Osteoblast (primary cell): ENCODE measurements around the gene HGFAC. TPM values are rescaled to one million over a fixed set of nuclear protein-coding genes. Genes with fewer than 3 reads are reported as not detected.

ENCODE experiments used
- DNase-seq: peaks from one replicate; pipeline ENCODE4 v3.0.0; 2011; ENCODE audit warnings: low spot score, mixed read lengths; ENCODE audit not compliant: insufficient read length; ENCODE audit errors: missing footprints
- H2AFZ ChIP-seq: 2 replicates; pipeline ENCODE4 v1.6.0; 2011; ENCODE audit warnings: mild to moderate bottlenecking, low read length
- H3K27ac ChIP-seq: 2 replicates; pipeline ENCODE4 v1.5.1; 2011; ENCODE audit warnings: mild to moderate bottlenecking, low read depth, low read length, moderate library complexity
- H3K27me3 ChIP-seq: 2 replicates; pipeline ENCODE4 v1.6.0; 2012; ENCODE audit warnings: mild to moderate bottlenecking, control low read depth, inconsistent platforms, low read length, moderate library complexity; ENCODE audit not compliant: insufficient read depth
- H3K36me3 ChIP-seq: 2 replicates; pipeline ENCODE4 v1.5.1; 2011; ENCODE audit warnings: mild to moderate bottlenecking, low read length, control low read depth, moderate library complexity; ENCODE audit not compliant: insufficient read depth
- H3K4me1 ChIP-seq: 2 replicates; pipeline ENCODE4 v1.5.1; 2011; ENCODE audit warnings: mild to moderate bottlenecking, low read length, control low read depth, moderate library complexity; ENCODE audit not compliant: insufficient read depth
- H3K4me2 ChIP-seq: 2 replicates; pipeline ENCODE4 v1.6.0; 2011; ENCODE audit warnings: mild to moderate bottlenecking, low read length; ENCODE audit not compliant: insufficient read depth
- H3K4me3 ChIP-seq: fragments of 200-600 bp; sonication (generic); 3 replicates; pipeline ENCODE4 v1.5.1; 2012; ENCODE audit warnings: mild to moderate bottlenecking, low read length, inconsistent platforms; ENCODE audit not compliant: insufficient read depth
- H3K79me2 ChIP-seq: 2 replicates; pipeline ENCODE4 v1.6.0; 2012; ENCODE audit warnings: mild to moderate bottlenecking, low read length, control low read depth, inconsistent platforms; ENCODE audit not compliant: insufficient read depth
- H3K9me3 ChIP-seq: 2 replicates; pipeline ENCODE4 v1.5.1; 2011; ENCODE audit warnings: low read depth, low read length, control low read depth
- H4K20me1 ChIP-seq: 2 replicates; pipeline ENCODE4 v1.6.0; 2012; ENCODE audit warnings: mild to moderate bottlenecking, low read length, control low read depth; ENCODE audit not compliant: insufficient read depth
- total RNA-seq: library from RNA; depleted of rRNA; stranded (reverse); fragments of >200 nt; gene quantifications from 2 replicates; pipeline ENCODE4 v1.2.3, GENCODE V29; 2012
- TF ChIP-seq, protein P1 (sequence below): IDR thresholded peaks from 2 replicates; pipeline ENCODE4 v1.5.1; 2011; ENCODE audit warnings: mild to moderate bottlenecking, low read depth, low read length, moderate library complexity; ENCODE audit errors: extremely low read depth

The HGFAC gene
- total RNA-seq, 1 donor: not detected

- Histone ChIP-seq H3K4me2 (no peak overlapping the region), H3K36me3 (no peaks in the 10 kb centered on the region), H3K4me3 (no peak overlapping the region), H3K27ac (no peak overlapping the region), H3K79me2 (no peaks in the 10 kb centered on the region), H4K20me1 (peaks cover 8% of the 10 kb centered on the region), H2AFZ (no peak overlapping the region), H3K4me1 (peaks cover 20% of the 10 kb centered on the region), H3K27me3 (no peaks in the 10 kb centered on the region), H3K9me3 (peaks cover 7% of the 10 kb centered on the region)
- TF ChIP-seq, protein P1, sequence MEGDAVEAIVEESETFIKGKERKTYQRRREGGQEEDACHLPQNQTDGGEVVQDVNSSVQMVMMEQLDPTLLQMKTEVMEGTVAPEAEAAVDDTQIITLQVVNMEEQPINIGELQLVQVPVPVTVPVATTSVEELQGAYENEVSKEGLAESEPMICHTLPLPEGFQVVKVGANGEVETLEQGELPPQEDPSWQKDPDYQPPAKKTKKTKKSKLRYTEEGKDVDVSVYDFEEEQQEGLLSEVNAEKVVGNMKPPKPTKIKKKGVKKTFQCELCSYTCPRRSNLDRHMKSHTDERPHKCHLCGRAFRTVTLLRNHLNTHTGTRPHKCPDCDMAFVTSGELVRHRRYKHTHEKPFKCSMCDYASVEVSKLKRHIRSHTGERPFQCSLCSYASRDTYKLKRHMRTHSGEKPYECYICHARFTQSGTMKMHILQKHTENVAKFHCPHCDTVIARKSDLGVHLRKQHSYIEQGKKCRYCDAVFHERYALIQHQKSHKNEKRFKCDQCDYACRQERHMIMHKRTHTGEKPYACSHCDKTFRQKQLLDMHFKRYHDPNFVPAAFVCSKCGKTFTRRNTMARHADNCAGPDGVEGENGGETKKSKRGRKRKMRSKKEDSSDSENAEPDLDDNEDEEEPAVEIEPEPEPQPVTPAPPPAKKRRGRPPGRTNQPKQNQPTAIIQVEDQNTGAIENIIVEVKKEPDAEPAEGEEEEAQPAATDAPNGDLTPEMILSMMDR: no peak
- no peak for DNase-seq
Observed at GRCh38 chr4:3406021-3406420, 35.7 kb upstream of the HGFAC start.

DNA sequence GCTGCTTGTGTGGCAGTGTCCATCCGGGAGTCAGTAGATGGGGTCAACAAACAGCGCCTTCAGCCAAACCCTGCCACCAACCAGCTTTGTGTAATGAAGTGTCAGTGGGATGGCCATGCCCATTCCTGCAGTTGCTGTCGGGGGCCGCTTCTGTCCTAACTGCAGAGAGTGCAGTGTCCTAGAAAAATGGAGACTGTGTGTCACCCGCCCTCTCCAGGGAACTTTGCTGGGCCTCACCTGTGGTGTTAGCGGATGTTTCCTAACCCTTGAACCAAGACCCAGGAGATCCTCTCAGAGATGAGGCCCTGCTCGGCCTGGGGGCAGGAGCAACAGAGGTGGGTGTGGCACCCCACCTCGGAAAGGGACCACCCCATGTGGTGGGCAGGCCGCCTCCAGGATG, 35.3 kb upstream of the HGFAC start:
- H3K27me3 ChIP-seq: no peaks in the 10 kb centered on the region
- H4K20me1 ChIP-seq: peaks cover 9% of the 10 kb centered on the region
- no peak overlapping the region for H3K4me3 ChIP-seq
- H3K27ac ChIP-seq: no peak overlapping the region
- H3K4me2 ChIP-seq: no peak overlapping the region
- H3K4me1 ChIP-seq: peaks cover 20% of the 10 kb centered on the region
- H3K9me3 ChIP-seq: peaks cover 7% of the 10 kb centered on the region
- no peaks in the 10 kb centered on the region for H3K79me2 ChIP-seq
- no peaks in the 10 kb centered on the region for H3K36me3 ChIP-seq
- H2AFZ ChIP-seq: no peak overlapping the region
- TF ChIP-seq, protein P1: no peak
- DNase-seq: peak; percentile 71

- Histone ChIP-seq H3K36me3 (no peaks in the 10 kb centered on the region), H4K20me1 (peaks cover 9% of the 10 kb centered on the region), H3K4me3 (no peak overlapping the region), H2AFZ (no peak overlapping the region), H3K4me1 (peaks cover 12% of the 10 kb centered on the region), H3K79me2 (no peaks in the 10 kb centered on the region), H3K4me2 (no peak overlapping the region), H3K27ac (no peak overlapping the region), H3K9me3 (peaks cover 7% of the 10 kb centered on the region), H3K27me3 (no peaks in the 10 kb centered on the region)
- TF ChIP-seq, protein P1: no peak
- DNase-seq: peak; percentile 43
Observed at GRCh38 chr4:3407171-3407771, 34.5 kb upstream of the HGFAC start.

GRCh38 chr4:3407930-3408792, 33.6 kb upstream of the HGFAC start:
- Histone ChIP-seq H3K27ac (no peak overlapping the region), H3K9me3 (peaks cover 7% of the 10 kb centered on the region), H3K36me3 (no peaks in the 10 kb centered on the region), H3K4me1 (peaks cover 4% of the 10 kb centered on the region), H3K27me3 (no peaks in the 10 kb centered on the region), H2AFZ (no peak overlapping the region), H4K20me1 (peaks cover 7% of the 10 kb centered on the region), H3K4me3 (no peak overlapping the region), H3K79me2 (no peaks in the 10 kb centered on the region), H3K4me2 (no peak overlapping the region)
- TF ChIP-seq, protein P1: no peak
- DNase-seq: peak; percentile 72
